Middle frontal gyrus (tissue), 1 donor: ENCODE measurements around the gene DAB2.

Experiments used
- DNase-seq: peaks from one replicate; pipeline ENCODE4 v3.0.0-alpha.2; 2015; ENCODE audit warnings: low spot score; ENCODE audit errors: extremely low spot score

DAB2 gene

DNA sequence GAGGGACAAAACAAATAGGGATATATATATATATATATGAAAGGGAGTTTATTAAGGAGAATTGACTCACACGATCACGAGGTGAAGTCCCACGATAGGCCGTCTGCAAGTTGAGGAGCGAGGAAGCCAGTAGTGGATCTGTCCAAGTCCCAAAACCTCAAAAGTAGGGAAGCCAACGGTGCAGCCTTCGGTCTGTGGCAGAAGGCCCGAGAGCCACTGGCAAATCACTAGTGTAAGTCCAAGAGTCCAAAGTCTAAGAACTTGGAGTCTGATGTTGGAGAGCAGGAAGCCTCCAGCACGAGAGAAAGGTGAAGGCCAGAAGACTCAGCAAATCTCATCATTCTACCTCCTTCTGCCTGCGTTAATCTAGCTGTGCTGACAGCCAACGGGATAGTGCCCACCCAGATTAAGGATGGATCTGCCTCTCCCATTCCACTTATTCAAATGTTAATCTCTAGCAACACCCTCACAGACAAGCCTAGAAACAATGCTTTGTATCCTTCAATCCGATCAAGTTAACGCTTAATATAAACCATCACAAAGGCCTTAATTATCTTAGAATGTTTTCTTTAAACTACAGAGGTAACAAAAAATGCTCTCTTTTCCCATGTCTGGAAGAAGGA, 23.8 kb upstream of the DAB2 start:
- DNase-seq, result no peak

DNA sequence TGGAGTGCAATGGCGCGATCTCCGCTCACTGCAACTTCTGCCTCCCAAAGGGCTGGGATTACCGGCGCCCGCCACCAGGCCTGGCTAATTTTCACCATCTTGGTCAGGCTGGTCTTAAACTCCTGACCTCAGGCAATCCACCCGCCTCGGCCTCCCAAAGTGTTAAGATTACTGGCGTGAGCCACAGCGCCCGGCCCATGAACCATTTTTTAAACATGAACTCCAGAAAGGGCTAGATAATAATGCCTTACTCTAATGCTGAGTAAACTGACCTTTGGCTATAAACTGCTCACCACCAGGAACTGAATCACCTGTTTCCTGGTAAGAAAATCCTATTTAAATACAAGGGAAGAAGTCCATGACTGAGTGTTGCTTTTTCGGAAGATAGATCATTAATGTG, 23.2 kb upstream of the DAB2 start:
- no peak for DNase-seq

DNA sequence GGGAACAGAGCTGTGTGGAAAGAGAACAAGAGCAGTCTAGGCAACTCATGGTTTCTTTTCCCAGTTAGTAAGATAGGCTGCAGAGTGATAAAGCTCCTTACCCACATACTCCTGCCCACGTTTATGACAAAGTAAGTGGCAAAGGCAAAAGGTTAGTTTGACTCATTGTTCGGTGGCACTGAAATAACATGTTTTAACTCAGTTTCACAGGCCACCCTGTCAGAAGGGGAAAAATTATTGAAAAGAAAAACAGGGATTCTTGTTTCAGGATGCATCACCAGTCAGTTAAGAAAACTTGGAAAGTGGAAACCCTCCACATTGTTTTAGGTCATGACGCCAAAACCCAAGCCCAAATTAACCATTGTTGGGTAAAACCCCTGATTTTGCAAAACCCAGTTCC, 22.3 kb upstream of the DAB2 start:
- DNase-seq, result no peak

DNA sequence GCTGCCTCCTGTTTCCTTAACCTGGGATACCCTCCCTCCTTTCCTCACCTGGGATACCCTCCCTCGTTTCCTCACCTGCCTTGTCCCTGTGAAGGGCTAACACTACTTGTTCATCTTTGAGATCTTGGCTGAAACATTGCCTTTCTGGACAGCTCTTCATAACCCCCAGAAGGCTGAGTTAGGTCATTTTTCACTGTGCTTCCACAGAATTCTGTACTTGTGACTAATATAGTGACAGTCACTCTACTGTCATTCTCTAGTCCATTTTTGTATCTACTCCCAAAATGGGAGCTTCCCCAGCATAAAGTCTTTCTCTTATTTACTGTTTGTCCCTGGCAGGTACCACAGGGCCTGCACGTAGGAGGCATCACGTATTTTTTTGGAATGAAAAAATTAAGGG, 21.5 kb upstream of the DAB2 start:
- no peak for DNase-seq

DNA sequence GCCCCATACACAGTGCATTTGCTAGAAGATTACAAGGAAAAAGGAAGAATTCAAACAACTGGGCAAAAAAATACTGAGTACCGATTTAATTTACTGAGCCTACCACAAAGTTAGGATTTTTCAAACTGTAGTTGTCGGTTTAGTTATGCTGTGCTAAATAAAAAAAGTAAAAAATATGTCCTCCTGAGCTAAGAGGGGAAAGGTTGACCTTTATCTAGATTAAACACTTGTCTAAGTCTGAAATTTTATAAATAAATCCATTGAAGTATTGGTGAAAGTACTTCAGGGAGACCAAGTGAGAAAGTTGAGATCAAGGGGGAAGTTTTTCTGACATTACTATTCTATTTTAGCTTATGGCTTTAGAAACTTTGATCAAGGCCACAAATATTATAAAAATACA, 19.1 kb upstream of the DAB2 start:
- DNase-seq, result no peak

DNA sequence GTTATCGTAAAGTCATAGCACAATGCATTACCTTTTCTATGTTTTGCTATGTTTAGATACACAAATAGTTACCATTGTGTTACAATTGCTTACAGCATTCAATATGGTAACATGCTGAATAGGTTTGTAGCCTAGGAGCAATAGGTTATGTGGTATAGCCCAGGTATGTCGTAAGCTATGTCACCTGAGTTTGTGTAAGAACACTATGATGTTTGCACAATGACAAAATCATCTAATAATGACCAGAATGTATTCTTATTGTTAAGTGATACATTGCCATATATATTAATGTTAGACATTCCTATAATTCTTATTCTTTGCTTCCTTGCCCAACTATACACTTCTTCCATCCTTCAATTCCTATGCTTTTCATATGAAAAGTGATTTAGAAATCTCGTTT, 18.2 kb upstream of the DAB2 start:
- DNase-seq, result no peak

DNA sequence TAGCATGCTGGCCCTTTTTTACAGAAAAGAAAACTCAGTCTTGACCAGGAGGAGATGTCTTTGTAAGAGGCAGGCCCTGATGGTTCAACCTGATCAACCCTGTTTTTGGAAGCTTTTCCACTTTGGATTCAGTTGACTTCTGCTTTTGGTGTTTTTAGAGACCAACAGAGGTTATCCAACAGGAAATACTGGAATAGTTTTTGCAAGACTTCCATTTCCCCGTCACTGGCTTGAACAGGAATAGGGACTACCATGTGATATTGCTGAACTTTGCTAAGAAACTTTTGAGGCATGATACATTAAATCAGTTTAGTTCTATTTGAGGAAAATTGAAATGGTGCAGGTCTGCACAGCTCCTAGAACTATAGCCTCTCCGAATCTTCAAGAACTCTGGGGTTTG, 17.1 kb upstream of the DAB2 start:
- no peak for DNase-seq

DNA sequence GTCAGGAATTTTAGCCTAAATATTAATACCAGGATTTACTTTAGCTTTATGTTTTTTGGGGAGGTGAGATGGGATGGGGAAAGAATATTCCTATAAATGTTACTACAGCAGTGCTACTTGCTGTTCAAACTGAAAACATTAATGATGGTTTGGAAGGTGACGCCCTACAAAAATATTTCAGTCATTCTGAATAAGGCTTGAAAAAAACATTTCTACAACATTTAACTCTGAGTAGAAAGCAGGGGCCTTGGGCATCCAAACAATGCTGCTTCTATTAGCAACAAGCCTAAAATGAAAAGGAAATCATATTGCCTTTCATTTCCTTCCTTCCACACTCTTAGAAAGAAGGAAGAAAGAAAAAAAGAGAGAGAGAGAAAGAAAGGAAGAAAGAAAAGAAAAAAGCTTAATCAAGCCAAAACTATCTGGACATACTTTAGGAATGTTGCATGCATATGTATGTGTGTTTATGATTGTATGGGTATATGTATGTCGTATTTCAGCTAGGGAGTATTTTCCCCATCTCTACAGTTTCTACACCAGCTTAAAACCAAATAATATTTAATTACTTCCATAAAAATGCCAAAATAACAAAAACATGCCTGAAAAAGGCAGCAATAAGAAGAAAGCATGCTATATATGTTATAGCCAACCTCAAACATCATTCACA, 16.3 kb upstream of the DAB2 start:
- DNase-seq, result no peak

DNA sequence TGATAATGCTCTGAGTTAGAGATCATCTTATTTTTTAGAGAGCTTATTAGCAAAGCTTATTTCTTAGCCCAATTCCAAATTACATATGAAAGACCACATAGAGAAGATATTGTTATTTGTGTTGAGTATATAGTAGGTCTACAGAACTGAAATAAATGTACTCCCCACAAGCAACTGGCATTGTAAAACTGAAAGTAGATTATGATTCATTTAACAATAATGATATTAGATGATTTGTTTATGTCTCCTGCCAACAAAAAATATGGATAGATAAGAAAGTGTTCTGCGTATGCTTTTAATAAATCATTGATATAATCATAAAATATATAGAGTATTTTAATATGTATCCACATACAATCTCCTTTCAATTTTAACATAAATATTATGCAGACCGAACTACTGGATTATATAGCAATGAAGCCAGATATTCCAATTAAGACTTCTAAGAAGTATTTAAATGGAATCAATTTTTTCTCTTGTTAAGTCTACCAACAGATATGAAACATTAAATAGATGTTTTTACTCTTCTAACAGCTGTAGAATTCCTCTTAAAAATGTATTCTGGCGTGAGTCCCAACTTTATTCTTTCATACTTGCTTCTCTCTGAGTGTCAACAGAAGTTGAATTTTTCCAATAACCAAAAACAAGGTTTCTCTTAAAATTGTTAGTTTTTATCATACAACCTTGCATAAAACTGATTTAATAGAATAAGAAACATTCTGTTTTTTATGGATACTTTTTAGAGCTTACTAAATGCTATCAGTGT, 15.6 kb upstream of the DAB2 start:
- DNase-seq, result no peak

DNA sequence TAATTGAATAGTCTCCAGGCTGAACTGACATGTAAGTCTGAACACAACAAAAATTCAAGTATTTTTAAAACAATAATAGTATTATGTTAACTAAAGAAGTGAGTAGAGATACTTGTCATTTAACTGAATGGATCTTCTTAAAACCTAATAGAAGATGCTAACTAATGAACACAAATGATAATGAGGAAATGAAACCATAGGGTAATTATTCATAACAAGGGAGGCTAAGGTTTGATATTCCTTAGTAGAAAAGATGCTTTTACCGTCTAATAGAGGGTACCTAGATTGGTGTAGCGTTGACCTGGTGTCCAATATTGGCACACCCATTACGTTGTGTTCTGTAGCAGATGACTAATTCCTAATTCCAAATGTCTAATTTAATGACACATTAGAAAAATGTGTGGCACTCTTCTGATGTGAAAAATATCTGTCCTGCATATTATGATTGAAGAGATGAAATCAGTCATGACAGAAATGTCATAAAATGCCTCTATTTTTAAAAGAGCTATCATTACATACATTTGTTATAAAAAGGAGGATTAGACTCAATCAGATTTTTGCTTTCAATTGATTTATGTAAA, 14.9 kb upstream of the DAB2 start:
- no peak for DNase-seq

DNA sequence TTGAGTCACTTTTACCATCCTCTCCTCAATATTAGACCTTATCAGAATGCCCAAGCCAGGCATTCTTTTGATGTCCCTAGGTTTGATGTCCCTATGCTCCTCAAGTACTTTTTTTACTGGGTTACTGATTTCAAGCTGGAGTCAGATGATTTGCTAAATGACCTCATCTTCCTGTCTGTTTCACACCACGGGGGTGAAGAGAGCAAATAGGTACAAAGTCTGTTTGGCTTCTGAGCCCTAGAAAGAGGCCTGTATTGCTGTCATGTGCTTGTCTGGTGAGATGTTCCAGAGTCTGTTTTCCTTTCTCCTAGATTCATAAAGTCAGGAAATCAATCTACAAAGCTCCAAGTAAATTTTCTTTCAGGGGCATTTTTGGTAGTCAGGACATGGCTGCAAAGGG, 12.7 kb upstream of the DAB2 start:
- no peak for DNase-seq

DNA sequence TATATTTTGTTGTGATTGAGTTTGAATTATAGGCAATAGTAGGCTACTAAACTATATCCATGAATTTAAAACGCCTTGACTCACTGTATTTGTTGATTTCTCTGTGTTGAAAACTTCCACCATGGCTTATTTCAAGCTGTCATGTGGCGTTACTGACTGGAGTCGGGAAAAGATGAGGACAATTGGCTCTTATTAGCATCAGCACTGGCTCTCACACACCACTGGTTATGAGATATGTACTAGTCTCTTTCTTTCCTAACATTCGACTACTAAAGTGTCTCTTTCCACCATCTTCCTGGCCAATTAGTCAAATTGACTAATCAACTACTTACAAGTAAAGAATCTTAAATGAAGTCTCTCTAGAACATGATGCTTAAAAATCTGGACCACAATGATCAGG, 9.1 kb upstream of the DAB2 start:
- DNase-seq, result no peak

DNA sequence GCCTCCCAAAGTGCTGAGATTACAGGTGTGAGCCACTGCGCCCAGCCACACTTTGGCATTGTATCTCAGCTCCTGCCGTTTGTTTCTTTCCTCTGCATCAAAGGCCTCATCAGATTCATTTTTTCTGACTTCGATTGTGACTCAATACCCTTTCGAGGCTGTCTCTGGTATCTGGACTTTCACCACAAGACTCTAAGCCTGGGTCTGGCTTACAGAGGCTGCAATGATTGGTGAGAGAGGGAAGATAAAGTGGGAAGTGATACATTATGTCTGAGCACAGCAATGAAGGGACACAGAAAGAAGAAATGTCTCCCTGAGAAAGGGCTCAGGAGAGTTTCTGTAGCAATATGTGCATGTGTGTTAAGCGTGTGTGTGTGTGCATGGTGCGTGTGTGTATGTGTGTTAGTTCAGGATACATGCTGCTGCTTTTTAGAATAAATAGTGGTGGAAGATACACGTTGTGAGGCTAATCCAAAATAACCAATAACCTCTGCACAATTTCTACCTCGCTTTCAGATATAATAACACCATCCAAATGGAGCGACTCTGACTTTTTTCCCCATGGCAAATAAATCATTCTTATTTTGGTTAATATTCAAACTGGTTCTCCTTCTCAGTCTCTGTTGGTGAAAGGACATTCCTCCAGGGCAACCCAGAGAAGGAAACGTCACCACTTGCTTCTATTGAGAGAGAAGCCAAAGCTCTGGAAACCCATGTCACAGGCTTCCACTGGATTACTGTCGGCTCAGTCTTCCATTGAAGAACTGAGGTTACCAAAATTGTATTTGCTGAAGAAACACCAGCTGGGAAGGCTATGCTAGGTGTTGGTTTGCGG, 8.1 kb upstream of the DAB2 start:
- no peak for DNase-seq

DNA sequence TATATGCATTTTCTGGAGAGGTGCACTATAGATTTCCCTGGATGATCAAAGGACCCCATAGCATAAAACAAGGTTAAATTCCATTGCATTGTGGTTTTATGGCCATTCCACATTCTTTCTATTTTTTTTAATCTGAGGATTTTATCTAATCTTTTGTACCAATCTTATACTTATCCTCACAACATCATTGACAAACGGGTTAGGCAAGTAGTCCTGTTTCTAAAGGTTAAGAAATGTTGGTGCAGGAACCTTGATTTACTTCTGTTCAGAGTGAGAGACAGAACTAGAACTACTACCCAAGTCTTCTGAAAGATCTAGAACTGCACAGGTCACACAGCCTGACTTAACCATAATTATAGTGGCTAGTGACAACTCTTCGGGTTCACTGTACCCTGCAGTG, 5.7 kb upstream of the DAB2 start:
- no peak for DNase-seq

DNA sequence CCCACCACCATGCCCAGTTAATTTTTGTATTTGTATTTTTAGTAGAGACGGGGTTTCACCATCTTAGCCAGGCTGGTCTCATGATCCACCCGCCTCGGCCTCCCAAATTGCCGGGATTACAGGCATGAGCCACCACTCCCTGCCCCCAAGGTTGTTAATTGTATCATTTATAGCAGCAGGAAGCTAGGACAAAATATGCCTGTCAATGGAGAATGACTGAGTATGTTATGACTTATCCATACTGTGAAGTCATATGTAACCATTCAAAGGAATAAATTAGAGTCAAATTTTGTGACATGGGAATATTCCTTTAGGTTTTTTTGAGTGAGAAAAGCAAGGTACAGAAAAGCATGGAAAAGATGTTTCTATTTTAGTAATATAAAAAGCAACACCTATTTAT, 3.9 kb upstream of the DAB2 start:
- DNase-seq, result no peak

DNA sequence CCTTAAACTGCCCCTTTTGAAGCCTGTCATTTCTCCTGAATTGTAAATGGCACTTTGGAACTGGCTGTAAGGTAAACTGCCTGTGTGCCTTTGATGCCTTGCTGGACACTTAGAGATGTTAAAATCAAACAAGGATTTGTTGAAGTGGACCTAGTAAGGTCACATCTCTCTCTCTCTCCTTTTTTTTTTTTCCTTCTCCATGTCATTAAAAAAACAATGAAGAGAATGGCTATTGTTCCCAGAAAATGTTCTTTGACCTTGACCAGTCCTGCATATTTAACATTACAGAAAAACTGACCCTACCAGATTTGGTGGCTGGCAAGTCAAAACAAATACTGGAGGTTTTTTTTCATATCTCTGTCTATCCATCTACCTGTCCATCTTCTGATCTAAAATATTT, 2.9 kb upstream of the DAB2 start:
- DNase-seq, result no peak

DNA sequence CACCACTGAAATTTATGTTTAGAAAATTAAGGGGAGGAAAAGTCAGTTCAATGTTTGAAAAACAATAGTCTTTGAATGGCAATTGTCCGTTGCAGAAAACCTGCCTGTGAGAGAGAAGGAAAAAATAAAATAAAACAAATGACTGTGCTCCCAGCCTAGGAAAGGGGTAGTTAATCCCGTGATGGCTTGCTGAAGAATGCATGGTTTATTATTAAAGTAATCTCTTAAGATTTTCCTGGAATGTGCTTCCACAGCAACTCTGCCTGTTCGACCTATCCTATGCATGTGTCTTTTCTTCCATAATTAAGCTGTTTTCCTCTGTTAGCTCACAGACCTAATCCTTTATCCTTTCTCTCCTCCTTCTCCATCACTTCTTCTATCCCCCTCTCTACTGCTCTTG, 2.4 kb upstream of the DAB2 start:
- no peak for DNase-seq

DNA sequence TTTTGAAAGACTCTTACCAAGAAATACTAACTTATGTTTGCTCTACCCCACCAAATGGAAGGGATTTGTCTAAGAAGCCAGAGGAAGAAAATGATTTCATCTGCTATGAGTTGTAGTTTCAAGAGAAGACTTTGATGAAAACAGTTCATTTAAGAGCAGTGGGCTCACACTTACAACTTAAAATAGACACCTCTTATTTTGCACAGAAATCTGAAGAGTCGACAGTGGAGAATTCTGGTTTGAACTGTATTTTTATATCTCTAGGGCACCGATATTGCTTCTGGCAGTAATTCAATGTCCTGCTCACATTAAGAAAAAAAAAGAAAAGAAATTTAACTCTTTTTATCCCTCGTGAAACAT, 1.9 kb upstream of the DAB2 start:
- DNase-seq, result no peak

DNA sequence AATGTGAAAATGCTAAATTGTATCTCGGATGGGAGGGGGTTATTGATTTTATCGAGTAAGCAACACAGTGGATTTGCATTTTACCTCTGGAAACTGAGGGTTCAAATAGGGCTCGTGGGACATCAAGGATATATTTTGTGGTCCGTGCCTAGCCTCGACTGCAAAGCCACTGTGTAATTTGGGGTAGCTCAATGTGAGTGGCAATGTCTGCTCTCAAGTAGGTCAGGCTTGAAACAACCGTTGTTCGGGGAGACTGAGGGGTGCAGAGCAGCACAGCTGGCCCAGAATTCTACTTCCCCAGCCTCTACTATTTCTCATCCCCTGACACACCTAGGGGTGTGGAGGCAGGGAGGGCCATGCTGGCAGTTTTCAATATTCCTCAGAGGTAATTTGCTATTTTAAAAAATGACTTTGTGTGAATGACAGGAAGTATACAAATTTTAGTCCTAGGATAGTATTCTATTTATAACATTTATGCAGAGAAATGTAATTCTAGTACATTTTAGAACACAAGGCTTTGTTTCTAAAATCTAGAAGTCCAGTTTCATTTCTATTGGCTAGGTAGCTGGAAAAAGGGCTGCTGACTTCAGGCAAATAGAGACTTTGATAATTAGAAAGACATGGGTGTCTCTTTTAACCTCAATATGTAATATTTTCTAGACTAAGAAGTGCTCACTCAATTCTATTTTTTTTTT, 1.4 kb upstream of the DAB2 start:
- DNase-seq, result no peak

DNA sequence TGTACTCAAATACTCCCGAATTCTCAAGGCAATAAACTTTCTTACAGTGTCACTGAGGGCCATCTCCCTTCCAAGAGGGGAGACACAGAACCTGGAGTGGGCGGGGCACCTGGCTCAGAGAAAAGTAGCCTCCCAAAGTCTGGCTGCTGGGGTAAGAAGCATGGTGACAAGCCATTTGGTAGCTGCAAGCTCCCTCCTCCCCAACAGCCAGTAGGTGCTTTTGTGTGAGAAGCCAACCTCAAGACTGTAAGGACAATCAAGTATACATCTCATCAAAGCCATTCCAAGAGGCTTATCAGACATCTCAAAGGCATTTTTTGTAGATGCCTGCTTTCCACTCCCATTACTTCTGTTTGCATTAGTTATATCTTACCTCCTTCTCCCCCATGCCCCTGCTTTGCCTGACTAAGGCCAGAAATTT, 1.4 kb downstream of the DAB2 start:
- DNase-seq, result no peak

DNA sequence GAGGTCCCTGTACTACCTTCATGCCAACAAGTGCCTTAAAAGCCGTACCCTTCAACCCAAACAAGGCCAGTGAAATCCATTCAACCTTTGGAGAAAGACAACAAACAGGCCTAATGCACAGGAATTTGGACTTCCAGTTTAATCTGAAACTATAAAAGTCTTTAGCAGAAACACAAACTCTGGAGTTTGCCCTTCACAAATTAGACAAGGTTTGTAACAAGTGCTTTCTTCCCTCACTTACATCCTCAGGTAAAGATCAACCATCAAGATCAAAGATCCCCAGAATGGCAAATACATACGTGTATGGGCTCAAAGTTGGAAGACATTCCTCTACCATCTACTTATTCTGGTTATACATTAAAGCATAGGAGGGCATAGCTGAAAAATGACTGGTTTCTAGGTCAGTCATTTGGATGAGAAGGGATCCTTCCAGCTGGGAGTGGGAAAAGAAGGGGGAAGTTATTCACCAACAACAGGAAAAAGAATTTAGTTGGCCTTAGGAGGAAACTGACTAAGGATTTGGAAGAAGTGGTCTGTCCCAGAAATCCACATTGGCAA, 2.0 kb downstream of the DAB2 start:
- no peak for DNase-seq
